ENCODE data around the gene ZFAND4.

The ZFAND4 gene

DNA sequence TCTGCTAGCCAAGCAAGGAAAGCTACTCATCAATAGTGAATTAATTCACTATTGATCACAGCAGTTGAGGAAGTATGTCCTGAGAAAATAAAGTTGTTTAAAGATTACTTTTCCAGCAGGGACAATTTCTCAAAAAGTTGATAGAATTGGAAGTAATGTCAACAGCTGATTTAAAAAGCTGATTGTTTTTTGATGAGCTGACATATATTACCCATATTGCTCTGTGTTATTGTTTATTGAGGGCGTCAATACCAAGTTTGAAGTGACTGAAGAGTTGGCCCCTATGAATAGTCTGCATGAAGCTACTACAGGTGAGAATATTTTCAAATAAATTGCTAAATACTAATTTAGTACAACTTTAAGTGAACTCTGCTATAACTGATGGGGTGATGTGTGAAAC, 28.0 kb downstream of the ZFAND4 start:
- Histone ChIP-seq H3K4me1 (ENCODE audit: control insufficient read depth in 1 of 2, insufficient read depth in 1 of 2, low read depth in 1 of 2, low read length in 1 of 2) (no peaks in the 10 kb centered on the region), H3K36me3 (peaks cover 27% of the 10 kb centered on the region), H3K27me3 (no peaks in the 10 kb centered on the region), H3K4me3 (ENCODE audit: low read depth in 1 of 2, low read length in 1 of 2) (no peak overlapping the region), H3K27ac (no peak overlapping the region), H3K9me3 (no peaks in the 10 kb centered on the region)
- TF ChIP-seq CTCF (IDR thresholded peaks at IDR 0.05), result no peak

- Histone ChIP-seq H3K36me3 (peaks cover 7% of the 10 kb centered on the region), H3K9me3 (no peaks in the 10 kb centered on the region), H3K27me3 (no peaks in the 10 kb centered on the region), H3K27ac (no peak overlapping the region), H3K4me1 (ENCODE audit: control insufficient read depth in 1 of 2, insufficient read depth in 1 of 2, low read depth in 1 of 2, low read length in 1 of 2) (no peaks in the 10 kb centered on the region), H3K4me3 (ENCODE audit: low read depth in 1 of 2, low read length in 1 of 2) (no peak overlapping the region)
- TF ChIP-seq CTCF (IDR thresholded peaks at IDR 0.05), result no peak
Observed at GRCh38 chr10:45640941-45641340, 31.6 kb downstream of the ZFAND4 start.

DNA sequence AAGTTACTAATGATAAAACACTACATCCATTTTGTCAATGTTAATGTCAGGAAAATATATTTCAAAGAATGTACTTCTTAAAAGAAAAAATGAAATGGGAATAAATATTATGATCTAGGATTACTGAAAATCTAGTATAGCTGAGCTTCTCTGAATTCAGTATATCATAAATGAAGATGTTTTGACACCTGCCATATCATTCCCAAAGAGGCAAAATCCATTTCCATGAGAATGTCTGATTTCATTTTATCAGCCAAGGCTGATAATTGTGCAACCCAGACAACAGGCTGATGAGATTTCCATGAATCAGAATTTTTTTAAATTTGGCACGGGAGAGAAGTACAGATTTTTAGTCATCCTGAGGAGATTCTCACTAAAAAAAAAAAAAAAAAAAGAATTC, 32.5 kb downstream of the ZFAND4 start:
- Histone ChIP-seq H3K36me3 (peaks cover 7% of the 10 kb centered on the region), H3K9me3 (no peaks in the 10 kb centered on the region), H3K4me3 (ENCODE audit: low read depth in 1 of 2, low read length in 1 of 2) (no peak overlapping the region), H3K4me1 (ENCODE audit: control insufficient read depth in 1 of 2, insufficient read depth in 1 of 2, low read depth in 1 of 2, low read length in 1 of 2) (no peaks in the 10 kb centered on the region), H3K27ac (no peak overlapping the region), H3K27me3 (no peaks in the 10 kb centered on the region)
- TF ChIP-seq CTCF (IDR thresholded peaks at IDR 0.05), result no peak

- no peak overlapping the region for H3K27ac ChIP-seq
- H3K4me1 ChIP-seq (ENCODE audit: control insufficient read depth in 1 of 2, insufficient read depth in 1 of 2, low read depth in 1 of 2, low read length in 1 of 2), result no peaks in the 10 kb centered on the region
- H3K36me3 ChIP-seq, result peaks cover 11% of the 10 kb centered on the region
- H3K4me3 ChIP-seq (ENCODE audit: low read depth in 1 of 2, low read length in 1 of 2), result no peak overlapping the region
- H3K27me3 ChIP-seq, result no peaks in the 10 kb centered on the region
- H3K9me3 ChIP-seq, result no peaks in the 10 kb centered on the region
- no peak for TF ChIP-seq CTCF (IDR thresholded peaks at IDR 0.05)
Observed at GRCh38 chr10:45627412-45628048, 45.0 kb downstream of the ZFAND4 start.

DNA sequence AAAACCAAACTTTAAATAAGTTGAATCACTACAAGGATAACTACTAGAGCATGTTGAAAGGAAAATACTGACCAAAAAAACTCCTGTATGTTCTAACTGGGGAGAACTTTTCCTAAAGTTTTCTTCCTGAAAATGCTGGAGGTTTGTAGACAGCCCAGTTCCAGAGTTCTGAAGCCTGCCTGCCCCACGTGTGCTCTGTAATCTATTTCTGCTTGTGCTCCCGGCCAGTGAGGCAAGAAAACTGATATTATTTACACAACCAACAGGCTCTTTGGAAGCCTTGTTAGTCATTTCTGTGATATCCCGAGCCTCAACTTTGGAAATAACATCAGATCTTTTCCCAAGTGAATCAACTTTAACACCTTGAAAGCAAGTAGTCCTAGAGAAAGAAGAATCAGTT, 46.7 kb downstream of the ZFAND4 start:
- peaks cover 11% of the 10 kb centered on the region for H3K36me3 ChIP-seq
- no peak overlapping the region for H3K4me3 ChIP-seq (ENCODE audit: low read depth in 1 of 2, low read length in 1 of 2)
- H3K27me3 ChIP-seq, result no peaks in the 10 kb centered on the region
- no peak for TF ChIP-seq CTCF (IDR thresholded peaks at IDR 0.05)
- H3K9me3 ChIP-seq, result no peaks in the 10 kb centered on the region
- H3K4me1 ChIP-seq (ENCODE audit: control insufficient read depth in 1 of 2, insufficient read depth in 1 of 2, low read depth in 1 of 2, low read length in 1 of 2), result no peaks in the 10 kb centered on the region
- no peak overlapping the region for H3K27ac ChIP-seq

- Histone ChIP-seq H3K9me3 (no peaks in the 10 kb centered on the region), H3K36me3 (peaks cover 11% of the 10 kb centered on the region), H3K4me3 (ENCODE audit: low read depth in 1 of 2, low read length in 1 of 2) (no peak overlapping the region), H3K27ac (no peak overlapping the region), H3K4me1 (ENCODE audit: control insufficient read depth in 1 of 2, insufficient read depth in 1 of 2, low read depth in 1 of 2, low read length in 1 of 2) (no peaks in the 10 kb centered on the region), H3K27me3 (no peaks in the 10 kb centered on the region)
- no peak for TF ChIP-seq CTCF (IDR thresholded peaks at IDR 0.05)
Observed at GRCh38 chr10:45624724-45625123, 47.8 kb downstream of the ZFAND4 start.

Measured in neutrophil (primary cell).